ENCODE data around the gene KIF5B.

- TF ChIP-seq CTCF (IDR thresholded peaks at IDR 0.05; ENCODE audit: low read length) (no peak), EZH2phosphoT487 (IDR thresholded peaks at IDR 0.05; ENCODE audit: low read length) (no peak), EZH2 (optimal IDR thresholded peaks at IDR 0.05; ENCODE audit: low read depth, low read length) (no peak)
Measured at GRCh38 chr10:32093650-32094049, 37.4 kb upstream of the KIF5B start.
